GM12891 (cell line): ENCODE results near the gene TRIM38.

Source experiments
- PAX5 ChIP-seq: IDR thresholded peaks from 2 replicates; pipeline ENCODE4 v1.6.1; 2011; ENCODE audit warnings: low read length, moderate library complexity, mild to moderate bottlenecking; ENCODE audit not compliant: insufficient read depth, severe bottlenecking
- POLR2A ChIP-seq: IDR thresholded peaks from 2 replicates; pipeline ENCODE4 v1.6.1; 2011; ENCODE audit warnings: low read depth, low read length, control low read depth
- POLR2AphosphoS5 ChIP-seq: IDR thresholded peaks from 2 replicates; pipeline ENCODE4 v1.6.1; 2011; ENCODE audit warnings: low read depth, low read length, control low read depth
- POU2F2 ChIP-seq: IDR thresholded peaks from 2 replicates; pipeline ENCODE4 v1.6.1; 2011; ENCODE audit warnings: low read depth, mild to moderate bottlenecking, control low read depth, low read length, moderate library complexity
- TAF1 ChIP-seq: IDR thresholded peaks from 2 replicates; pipeline ENCODE4 v1.6.1; 2011; ENCODE audit warnings: low read depth, low read length, control low read depth

DNA sequence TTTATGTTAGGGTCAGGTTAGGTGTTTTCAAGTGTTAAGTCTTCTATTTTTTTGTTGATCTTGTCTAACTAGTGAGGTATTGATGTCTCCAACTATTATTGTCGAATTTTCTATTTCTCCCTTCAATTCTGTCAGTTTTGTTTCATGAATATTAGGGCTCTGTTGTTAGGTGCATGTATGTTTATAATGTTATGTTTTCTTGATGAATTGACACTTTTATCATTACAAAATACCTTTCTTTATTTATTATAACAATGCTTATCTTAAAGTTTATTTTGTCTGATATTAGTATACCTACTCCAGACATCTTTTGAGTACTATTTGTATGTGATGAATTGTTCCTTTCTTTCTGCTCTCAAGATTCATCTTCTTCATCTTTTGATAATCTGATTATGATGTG lies 12.9 kb upstream of the TRIM38 start:
- TF ChIP-seq POLR2AphosphoS5 (no peak), POU2F2 (no peak), POLR2A (no peak), TAF1 (no peak), PAX5 (no peak)
